ENCODE data around the gene TGM1.
"Not testable (repeated sequence)": the region's sequence is repeated elsewhere in the genome, so short reads cannot be mapped to it uniquely, and the experiment has no call there.

Gene TGM1

DNA sequence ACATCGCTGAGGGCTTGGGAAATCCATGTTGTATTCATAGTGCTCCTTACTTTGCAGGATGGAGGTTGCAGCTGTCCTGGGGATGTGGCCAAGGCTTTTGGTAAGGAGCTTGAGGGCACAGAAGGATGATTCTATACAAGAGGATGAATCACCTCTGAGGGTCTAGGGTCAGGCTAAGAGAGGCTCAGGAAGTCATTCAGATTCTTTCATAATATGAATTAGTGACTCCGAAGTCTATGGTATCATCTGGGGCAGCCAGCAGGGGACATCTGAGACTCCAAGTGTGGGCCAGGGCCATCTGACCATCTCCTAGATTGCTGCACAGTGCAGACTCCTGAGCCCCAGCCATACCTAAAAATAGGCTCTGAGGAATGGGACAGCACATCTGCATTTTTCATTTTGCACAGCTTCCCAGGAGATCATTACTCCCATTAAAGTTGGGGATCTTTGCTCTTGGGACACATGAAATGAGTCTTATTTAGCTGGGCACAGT lies 25.5 kb downstream of the TGM1 start:
- H3K27ac Mint-ChIP-seq, result peak overlapping the region in 1 of 2 donors; percentile 23
- ATAC-seq, result no peak
- DNase-seq, result no peak
- no peaks in the 10 kb centered on the region for H3K9me3 Mint-ChIP-seq
- H3K4me3 Mint-ChIP-seq, result no peak overlapping the region
- H3K4me1 Mint-ChIP-seq, result peaks cover 83% of the 10 kb centered on the region
- no peaks in the 10 kb centered on the region for H3K27me3 Mint-ChIP-seq

- Mint-ChIP-seq H3K27ac (peak overlapping the region in 1 of 2 donors; percentile 22), H3K4me1 (peaks cover 79% of the 10 kb centered on the region), H3K9me3 (no peaks in the 10 kb centered on the region), H3K27me3 (no peaks in the 10 kb centered on the region), H3K4me3 (no peak overlapping the region)
- ATAC-seq, result no peak
- no peak for DNase-seq
These were observed 26.1 kb downstream of the TGM1 start for GRCh38 chr14:24236689-24237462.

DNA sequence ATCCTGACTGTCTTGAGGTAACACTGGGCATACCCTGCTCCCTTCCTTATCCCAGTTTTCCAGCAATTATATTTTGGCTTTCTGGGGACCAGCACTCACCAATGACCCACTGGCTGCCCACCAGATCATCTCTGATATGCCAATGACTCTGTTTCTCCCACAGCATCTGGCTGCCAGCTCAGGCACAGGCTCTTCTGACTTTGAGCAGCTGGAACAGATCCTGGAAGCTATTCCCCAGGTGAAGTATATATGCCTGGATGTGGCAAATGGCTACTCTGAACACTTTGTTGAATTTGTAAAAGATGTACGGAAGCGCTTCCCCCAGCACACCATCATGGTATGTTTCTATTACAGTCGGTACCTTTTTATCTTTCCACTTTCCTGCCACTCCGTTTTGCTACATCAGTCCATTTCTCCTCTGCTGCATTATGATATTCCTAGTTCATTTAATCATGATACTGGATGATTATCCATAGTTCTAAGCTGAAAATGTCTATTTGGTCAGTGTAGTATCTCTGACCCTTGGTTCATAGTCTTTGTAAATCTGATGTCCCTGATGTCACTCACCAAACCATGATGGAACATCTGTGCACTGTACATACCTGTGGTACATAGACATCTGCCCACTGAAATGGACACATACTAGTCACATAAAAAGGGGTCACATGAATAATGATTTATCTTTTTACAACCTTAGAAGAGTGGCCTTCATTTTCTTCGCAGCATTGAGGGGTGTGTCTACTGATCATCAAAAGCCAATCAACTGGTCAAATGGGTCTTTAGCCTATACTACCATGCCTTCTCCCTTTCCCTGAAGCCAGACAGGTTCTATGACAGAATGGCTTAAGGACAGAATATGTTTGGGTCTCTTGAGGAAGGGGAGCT lies 26.9 kb downstream of the TGM1 start:
- DNase-seq (no peak), ATAC-seq (no peak)
- no peak overlapping the region for H3K4me3 Mint-ChIP-seq
- peak overlapping the region in 1 of 2 donors; percentile 77 for H3K27ac Mint-ChIP-seq
- H3K27me3 Mint-ChIP-seq, result no peaks in the 10 kb centered on the region
- peaks cover 77% of the 10 kb centered on the region for H3K4me1 Mint-ChIP-seq
- no peaks in the 10 kb centered on the region for H3K9me3 Mint-ChIP-seq

- peak overlapping the region; percentile 19 to 88 for H3K4me3 Mint-ChIP-seq
- peaks cover 64% of the 10 kb centered on the region for H3K4me1 Mint-ChIP-seq
- no peaks in the 10 kb centered on the region for H3K9me3 Mint-ChIP-seq
- H3K27ac Mint-ChIP-seq, result no peak overlapping the region
- DNase-seq (no peak), ATAC-seq (no peak)
- H3K27me3 Mint-ChIP-seq, result no peaks in the 10 kb centered on the region
These were observed 28.6 kb downstream of the TGM1 start for GRCh38 chr14:24234095-24235005.

GRCh38 chr14:24233538-24233866 lies 29.5 kb downstream of the TGM1 start:
- Mint-ChIP-seq H3K4me1 (peaks cover 60% of the 10 kb centered on the region), H3K27me3 (no peaks in the 10 kb centered on the region), H3K4me3 (peak overlapping the region; percentile 86 to 88), H3K9me3 (no peaks in the 10 kb centered on the region), H3K27ac (no peak overlapping the region)
- ATAC-seq, result no peak
- DNase-seq, result no peak

- Mint-ChIP-seq H3K9me3 (no peaks in the 10 kb centered on the region), H3K4me1 (peaks cover 58% of the 10 kb centered on the region), H3K27ac (peak within 1 kb of the TSS; percentile 91 to 96), H3K4me3 (peak within 1 kb of the TSS; percentile 86 to 88), H3K27me3 (no peaks in the 10 kb centered on the region)
- ATAC-seq, result peak; percentile 63
- no peak for DNase-seq
These were observed 30.1 kb downstream of the TGM1 start, which contains the start of gene GMPR2 for GRCh38 chr14:24232645-24233537. TSS of gene GMPR2 (plus strand) at chr14:24232929. CDS start at chr14:24233254, 325 bp downstream.

GRCh38 chr14:24232121-24232644 lies 30.8 kb downstream of the TGM1 start, which contains the start of gene NEDD8:
TSS of gene NEDD8 (minus strand) at chr14:24232367. CDS start at chr14:24232267, 100 bp downstream.
- Mint-ChIP-seq H3K4me3 (peak within 1 kb of the TSS; percentile 86 to 88), H3K4me1 (peaks cover 57% of the 10 kb centered on the region), H3K9me3 (no peaks in the 10 kb centered on the region), H3K27me3 (no peaks in the 10 kb centered on the region), H3K27ac (peak within 1 kb of the TSS; percentile 91 to 96)
- DNase-seq, result peak; percentile 85 to 91
- peak; percentile 91 for ATAC-seq

DNA sequence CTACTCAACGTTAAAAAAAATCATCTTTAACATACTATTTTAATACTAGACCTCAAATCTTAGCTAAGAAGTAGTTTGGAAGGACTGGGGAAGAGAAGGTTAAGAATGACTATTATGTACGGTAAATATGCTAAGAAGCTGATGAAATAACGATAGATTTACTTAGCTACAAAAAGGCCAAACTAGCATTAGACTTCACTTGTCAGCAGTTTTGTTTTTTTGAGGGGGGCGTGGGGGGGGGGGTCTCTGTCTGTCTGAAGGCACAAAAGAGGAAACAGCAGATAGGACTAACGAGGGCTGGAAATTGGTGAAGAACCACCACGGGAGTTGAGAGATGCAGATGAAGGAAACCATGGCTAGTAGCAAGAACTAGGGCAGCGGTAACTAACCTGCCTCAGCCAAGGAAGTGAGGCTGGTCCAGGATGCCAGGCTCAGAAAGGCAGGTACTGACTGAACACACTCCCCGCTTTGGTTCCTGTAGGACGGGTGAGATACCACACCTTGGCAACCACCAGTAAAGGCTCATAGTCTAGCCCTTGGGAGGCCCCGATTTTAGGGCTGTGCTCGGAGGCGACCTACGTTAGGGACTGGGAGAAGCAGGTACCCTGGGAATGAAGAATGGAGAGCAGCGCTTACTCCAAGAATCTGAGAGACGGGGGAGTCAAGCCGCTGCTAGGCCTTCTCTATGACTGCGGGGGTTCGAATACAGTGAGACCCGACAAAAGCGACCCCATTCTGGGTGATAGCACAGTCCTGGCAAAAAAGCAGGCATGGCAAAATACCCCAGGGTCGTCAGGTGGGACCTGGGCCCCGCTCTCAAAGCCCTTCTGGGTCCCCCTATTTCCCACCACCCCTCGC lies 31.5 kb downstream of the TGM1 start:
- H3K27me3 Mint-ChIP-seq, result no peaks in the 10 kb centered on the region
- DNase-seq (peak; percentile 17 to 40), ATAC-seq (peak; percentile 49)
- peak overlapping the region; percentile 91 to 96 for H3K27ac Mint-ChIP-seq
- peaks cover 55% of the 10 kb centered on the region for H3K4me1 Mint-ChIP-seq
- peak overlapping the region; percentile 86 to 88 for H3K4me3 Mint-ChIP-seq
- no peaks in the 10 kb centered on the region for H3K9me3 Mint-ChIP-seq

GRCh38 chr14:24228902-24229301 lies 34.1 kb downstream of the TGM1 start:
- ATAC-seq, result no peak
- Mint-ChIP-seq H3K27me3 (no peaks in the 10 kb centered on the region), H3K9me3 (no peaks in the 10 kb centered on the region), H3K27ac (no peak overlapping the region), H3K4me1 (peaks cover 51% of the 10 kb centered on the region), H3K4me3 (no peak overlapping the region)
- DNase-seq, result no peak

- DNase-seq (no peak), ATAC-seq (no peak)
- no peak overlapping the region for H3K4me3 Mint-ChIP-seq
- no peak overlapping the region for H3K27ac Mint-ChIP-seq
- H3K4me1 Mint-ChIP-seq, result peaks cover 45% of the 10 kb centered on the region
- H3K27me3 Mint-ChIP-seq, result no peaks in the 10 kb centered on the region
- H3K9me3 Mint-ChIP-seq, result no peaks in the 10 kb centered on the region
These were observed 36.5 kb downstream of the TGM1 start for GRCh38 chr14:24226473-24226872.

DNA sequence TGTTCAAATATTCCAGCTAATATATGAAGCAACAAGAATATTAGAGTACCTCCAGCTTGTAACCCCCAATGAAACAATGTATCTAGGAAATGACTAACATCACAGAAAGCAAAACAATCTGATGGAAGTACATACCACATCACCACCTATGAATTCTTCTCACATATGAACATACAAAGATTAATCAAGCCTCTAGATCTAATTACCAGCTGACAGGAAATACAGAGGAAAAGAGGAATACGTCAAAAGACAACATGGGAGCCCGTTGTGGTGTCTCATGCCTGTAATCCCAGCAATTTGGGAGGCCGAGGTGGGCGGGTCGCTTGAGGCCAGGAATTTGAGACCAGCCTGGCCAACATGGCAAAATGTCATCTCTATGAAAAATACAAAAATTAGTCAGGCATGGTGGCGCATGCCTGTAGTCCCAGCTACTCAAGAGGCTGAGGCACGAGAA lies 38.3 kb downstream of the TGM1 start:
- ATAC-seq, result no peak

DNA sequence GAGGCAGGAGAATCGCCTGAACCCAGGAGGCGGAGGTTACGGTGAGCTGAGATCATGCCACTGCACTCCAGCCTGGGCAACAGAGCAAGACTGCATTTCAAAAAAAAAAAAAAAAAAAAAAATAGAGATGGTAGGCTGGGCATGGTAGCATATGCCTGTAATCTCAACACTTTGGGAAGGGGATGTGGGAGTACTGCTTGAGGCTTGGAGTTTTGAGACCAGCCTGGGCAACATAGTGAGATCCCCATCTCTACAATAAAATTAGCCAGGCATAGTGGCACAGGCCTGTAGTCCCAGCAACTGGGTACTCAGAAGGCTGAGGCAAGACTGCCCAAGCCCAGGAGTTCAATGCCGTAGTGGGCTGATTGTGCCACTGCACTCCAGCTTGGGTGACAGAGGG lies 40.0 kb downstream of the TGM1 start:
- peaks cover 32% of the 10 kb centered on the region for H3K4me1 Mint-ChIP-seq
- not testable (repeated sequence) for H3K4me3 Mint-ChIP-seq, H3K27ac Mint-ChIP-seq, H3K27me3 Mint-ChIP-seq, DNase-seq, ATAC-seq, H3K9me3 Mint-ChIP-seq

More for the DNA sequence above, 38.3 kb downstream of the TGM1 start:
- no peaks in the 10 kb centered on the region for H3K27me3 Mint-ChIP-seq
- no peaks in the 10 kb centered on the region for H3K9me3 Mint-ChIP-seq
- H3K4me3 Mint-ChIP-seq, result no peak overlapping the region
- no peak for DNase-seq
- H3K4me1 Mint-ChIP-seq, result peaks cover 38% of the 10 kb centered on the region
- H3K27ac Mint-ChIP-seq, result peak overlapping the region in 1 of 2 donors; percentile 49

- Mint-ChIP-seq H3K9me3 (no peaks in the 10 kb centered on the region), H3K4me3 (no peak overlapping the region), H3K27ac (peak overlapping the region; percentile 48 to 74), H3K4me1 (peaks cover 30% of the 10 kb centered on the region), H3K27me3 (no peaks in the 10 kb centered on the region)
- DNase-seq (no peak), ATAC-seq (no peak)
These were observed 43.5 kb downstream of the TGM1 start for GRCh38 chr14:24219521-24219920.

Data from stimulated activated naive CD8-positive, alpha-beta T cell treated with anti-CD3 and anti-CD28 coated beads, Interleukin-15, amount 100 ng/mL, for 72 hours (primary cell).